Endometrial microvascular endothelial cells (primary cell): Measurements from ENCODE around the gene DSG2. TPM values are rescaled to one million over a fixed set of nuclear protein-coding genes. Genes with fewer than 3 reads are reported as not detected.

Experiments
- in situ Hi-C: cut with HindIII; loops from 2 replicates; pipeline ENCODE4 v1.10.0; 2017; ENCODE audit warnings: low sequenced_read_pairs, low pct_unique_long_range_greater_than_20kb; ENCODE audit errors: inconsistent ontology term
- total RNA-seq: library from RNA; depleted of rRNA; stranded (reverse); fragments of >200 nt; gene quantifications from one replicate; pipeline ENCODE4 v1.2.3, GENCODE V29; 2015; ENCODE audit errors: inconsistent ontology term

DSG2 gene
- total RNA-seq, 1 donor from 2014 or later, result not detected

- in situ Hi-C loops, result no loop called here
Measured at GRCh38 chr18:31548853-31549252, 50.9 kb downstream of the DSG2 start.

DNA sequence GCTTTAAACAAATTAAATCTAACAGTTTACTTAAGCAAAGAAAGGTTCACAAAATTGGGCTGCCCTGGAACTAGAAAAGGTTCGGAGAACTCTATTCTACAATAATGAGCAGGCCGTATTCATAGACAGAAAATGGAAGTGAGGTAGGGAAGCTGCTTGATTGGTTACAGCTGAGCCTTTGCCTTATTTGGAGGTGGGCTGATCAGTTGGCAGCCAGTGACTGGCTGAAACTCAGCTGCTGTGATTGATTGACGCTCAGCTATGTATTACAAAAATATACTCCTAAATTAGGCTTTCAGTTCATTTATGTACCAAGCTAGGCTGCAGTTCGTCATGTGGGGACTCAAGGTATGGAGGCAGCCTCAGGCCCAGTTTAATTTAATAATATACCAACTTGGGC, 51.4 kb downstream of the DSG2 start:
- in situ Hi-C loops, result no loop called here

DNA sequence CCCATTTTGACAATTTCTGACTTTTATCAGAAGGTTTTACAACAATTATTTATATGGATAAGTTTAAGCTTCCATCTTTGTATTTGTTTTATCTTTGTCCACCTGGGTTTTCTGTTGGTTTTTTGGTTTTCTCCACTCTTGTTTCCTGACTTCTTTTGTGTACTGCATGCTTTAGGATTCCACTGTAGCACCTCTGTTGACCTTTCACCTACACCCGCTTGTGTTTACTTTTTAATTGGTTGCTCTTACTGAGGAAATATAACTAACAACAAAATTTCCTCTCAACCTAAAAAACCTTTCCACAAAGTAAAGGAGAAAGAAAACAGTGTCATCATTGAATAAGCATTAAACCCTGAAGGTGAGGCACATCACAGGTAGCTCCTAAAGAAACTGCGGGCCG, 53.9 kb downstream of the DSG2 start:
- in situ Hi-C loops, result no loop called here

- in situ Hi-C loops, result no loop called here
Measured at GRCh38 chr18:31553800-31554199, 55.8 kb downstream of the DSG2 start.

DNA sequence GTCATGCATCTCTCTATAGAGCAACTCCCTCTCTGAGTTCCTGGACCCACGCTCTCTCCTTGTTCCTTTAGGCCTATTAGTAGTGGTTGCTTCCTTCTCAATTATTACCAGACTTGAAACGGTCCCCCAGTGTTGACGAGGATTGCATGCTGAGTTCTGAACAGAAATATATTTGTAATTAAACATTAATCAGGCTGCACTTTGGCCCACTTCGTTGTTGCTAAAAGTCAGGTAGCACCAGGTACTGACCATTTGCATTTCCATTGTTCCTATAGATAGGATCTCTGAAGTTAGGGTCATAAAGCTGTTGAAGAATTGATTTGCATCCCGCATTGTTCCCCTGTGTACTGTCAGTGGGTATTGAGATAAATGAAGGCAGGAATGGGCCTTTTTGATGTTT, 56.8 kb downstream of the DSG2 start:
- in situ Hi-C loops, result no loop called here

DNA sequence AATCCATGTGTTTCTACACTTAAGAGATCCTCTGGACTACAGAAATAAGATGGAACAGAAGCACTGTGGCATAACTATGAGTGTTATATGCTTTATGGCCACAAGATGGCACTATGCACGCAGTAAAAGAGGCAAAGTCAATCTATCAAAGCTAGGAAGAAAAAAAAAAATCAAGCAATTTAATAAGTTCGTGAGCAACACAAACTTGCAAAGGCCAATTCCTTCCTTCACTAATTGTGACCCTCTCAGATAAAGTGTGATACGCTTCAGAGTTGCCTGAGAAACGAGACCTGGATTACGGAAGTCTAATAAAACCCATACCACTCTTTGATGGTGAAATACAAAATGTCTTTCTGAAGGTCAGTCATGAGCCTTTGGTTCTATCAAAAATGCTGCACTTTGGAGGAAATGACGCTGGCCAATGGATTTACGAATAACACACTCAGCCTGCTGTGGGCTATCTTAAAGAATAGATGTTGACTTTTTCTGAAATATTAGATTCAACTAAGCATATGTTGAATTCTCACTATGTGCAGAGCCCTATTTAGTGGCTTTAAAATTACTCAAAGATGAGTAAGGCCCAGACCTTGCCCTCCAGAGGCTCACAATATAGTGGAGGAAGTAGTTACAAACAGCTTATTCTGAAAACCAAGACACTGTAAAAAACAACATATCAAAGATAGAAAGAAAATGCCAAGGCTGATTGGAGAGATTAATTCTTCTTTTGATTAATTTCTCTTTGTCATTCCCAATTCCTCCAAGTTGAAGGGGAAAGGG, 58.2 kb downstream of the DSG2 start:
- in situ Hi-C loops, result no loop called here

- in situ Hi-C loops, result no loop called here
Measured at GRCh38 chr18:31557446-31557845, 59.5 kb downstream of the DSG2 start.

- in situ Hi-C loops, result no loop called here
Measured at GRCh38 chr18:31558567-31558966, 60.6 kb downstream of the DSG2 start.

GRCh38 chr18:31562726-31563125, 64.7 kb downstream of the DSG2 start:
- in situ Hi-C loops, result no loop called here

DNA sequence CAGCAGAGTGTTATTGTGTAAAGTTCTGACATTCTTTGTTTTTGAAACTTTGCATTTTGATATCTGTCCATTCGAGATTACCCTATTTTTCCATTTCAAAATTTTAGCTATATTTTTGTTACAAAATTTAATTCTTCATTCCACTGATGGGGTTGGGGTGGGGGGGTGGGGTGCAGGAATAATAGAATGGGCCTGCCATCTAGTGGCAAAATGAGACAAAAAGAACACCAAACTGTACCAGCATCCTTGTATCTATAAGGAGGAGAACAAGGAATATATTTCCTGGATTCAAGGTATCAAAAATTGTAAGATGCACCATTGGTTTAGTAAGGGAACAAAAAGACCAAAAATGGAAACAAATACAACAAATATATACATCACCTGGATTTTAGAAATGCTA, 65.8 kb downstream of the DSG2 start:
- in situ Hi-C loops, result no loop called here

DNA sequence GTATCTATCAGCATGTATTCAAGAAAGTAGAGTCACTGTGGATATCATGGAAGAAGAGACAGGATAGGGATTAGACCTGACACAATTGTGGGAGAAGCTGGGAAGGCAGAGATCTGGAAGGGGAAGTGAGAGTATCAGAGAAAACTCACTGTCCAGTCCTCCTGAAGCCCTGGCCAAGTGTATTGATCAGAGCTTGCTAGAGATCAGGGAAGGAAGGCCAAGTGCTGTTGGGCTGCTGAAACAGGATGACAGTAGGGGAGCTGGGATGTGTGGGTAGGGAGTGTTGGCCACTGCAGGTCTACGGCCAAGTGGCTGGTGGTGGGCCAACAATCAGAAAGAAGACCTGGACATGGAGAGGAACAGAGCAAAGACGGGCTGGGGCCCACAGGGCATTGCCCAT, 67.4 kb downstream of the DSG2 start:
- in situ Hi-C loops, result no loop called here

GRCh38 chr18:31565782-31566512, 68.0 kb downstream of the DSG2 start:
- in situ Hi-C loops, result no loop called here

DNA sequence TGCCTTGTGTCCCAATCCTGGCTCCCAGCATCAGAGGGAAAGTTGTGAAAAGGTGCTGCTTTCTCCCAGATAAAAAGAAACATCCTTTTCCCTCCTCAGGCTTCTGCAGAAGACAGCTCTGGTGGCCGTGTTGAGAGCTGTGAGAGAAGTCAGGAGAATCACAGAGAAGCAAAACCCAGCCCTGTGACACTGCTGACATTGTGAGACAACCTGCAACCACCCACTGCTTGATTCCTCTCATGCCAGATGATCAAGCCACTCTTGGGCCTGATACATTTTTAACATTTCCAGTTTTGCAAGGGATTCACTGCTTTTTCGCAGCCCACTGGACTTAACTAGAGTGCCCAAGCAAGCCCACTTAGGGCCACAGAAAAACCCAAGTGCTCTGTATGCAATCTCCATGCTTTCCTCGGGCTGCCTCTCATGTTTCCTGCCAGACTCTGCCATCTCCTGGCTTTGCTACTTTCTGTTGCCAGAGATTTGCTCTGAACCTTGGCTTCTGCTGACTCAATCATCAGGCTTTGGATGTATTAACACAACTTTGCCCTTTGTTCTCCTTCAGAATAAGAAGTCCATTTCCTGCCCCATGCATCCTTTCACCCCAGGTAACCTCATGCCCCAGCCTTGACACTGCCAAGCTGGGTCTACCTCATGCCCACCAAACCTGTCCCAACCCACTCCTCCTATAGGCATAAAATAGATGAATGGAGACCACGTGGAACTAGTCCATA, 68.8 kb downstream of the DSG2 start:
- in situ Hi-C loops, result no loop called here

- in situ Hi-C loops, result no loop called here
Measured at GRCh38 chr18:31572368-31572767, 74.4 kb downstream of the DSG2 start.

GRCh38 chr18:31573051-31573450, 75.1 kb downstream of the DSG2 start:
- in situ Hi-C loops, result no loop called here

- in situ Hi-C loops, result no loop called here
Measured at GRCh38 chr18:31574359-31574758, 76.4 kb downstream of the DSG2 start.

DNA sequence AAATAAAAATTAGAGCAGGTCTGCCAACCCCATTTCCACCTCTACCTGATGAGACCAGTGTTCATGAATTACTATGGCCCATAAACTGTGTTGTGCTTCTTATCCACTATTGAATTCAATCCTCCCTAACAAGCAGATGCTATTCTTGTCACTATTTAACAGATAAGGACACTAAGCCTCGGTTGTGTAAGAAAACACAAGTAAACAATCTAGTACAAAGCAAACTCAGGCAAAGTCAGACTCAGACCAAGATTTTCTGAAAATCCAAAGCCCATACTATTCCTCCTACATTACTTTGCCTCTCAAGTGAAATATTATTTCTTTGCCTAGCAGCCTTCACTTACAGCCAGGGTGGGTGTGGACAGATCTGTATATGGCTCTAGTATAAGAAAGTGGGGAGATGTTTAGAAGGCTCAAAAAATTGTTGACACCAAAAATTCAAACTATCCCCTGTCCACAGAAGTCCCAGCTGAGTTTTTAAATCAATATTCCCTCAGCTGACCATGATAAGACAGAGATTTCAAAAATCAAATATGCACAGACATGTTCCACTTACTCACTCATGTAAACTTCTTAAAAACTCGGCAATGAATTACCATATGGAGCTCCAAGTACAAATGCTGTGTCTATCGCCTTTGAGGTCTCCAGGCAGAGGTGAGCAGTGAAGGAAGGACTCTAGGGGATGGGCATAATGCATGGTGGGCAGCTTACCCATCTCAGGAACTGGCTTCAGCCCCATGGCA, 77.7 kb downstream of the DSG2 start:
- in situ Hi-C loops, result no loop called here

GRCh38 chr18:31576670-31577069, 78.7 kb downstream of the DSG2 start:
- in situ Hi-C loops, result no loop called here

- in situ Hi-C loops, result no loop called here
Measured at GRCh38 chr18:31577195-31577594, 79.2 kb downstream of the DSG2 start.
